ENCODE measurements around the gene THRB.

DNA sequence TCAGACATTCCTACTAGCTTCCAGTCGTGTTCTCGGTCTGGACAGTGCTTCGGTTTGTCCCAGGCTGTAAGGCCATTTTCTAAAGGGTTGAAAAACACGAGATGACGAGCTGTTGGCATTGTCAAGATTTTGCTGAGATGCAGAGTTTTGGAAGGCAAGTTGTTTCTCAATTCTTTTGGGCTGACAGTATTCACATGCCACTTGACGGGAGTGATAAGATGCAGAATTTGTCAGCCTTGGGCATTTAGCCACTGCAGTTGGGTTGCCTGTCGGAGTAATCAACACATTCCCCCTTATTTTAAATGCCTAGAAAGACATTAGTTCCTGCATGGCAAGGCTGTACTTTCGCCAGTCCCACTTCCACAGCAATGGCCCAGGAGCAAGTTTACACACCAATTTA, 304.4 kb downstream of the THRB start:
- TF ChIP-seq, protein P1, sequence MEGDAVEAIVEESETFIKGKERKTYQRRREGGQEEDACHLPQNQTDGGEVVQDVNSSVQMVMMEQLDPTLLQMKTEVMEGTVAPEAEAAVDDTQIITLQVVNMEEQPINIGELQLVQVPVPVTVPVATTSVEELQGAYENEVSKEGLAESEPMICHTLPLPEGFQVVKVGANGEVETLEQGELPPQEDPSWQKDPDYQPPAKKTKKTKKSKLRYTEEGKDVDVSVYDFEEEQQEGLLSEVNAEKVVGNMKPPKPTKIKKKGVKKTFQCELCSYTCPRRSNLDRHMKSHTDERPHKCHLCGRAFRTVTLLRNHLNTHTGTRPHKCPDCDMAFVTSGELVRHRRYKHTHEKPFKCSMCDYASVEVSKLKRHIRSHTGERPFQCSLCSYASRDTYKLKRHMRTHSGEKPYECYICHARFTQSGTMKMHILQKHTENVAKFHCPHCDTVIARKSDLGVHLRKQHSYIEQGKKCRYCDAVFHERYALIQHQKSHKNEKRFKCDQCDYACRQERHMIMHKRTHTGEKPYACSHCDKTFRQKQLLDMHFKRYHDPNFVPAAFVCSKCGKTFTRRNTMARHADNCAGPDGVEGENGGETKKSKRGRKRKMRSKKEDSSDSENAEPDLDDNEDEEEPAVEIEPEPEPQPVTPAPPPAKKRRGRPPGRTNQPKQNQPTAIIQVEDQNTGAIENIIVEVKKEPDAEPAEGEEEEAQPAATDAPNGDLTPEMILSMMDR (IDR thresholded peaks at IDR 0.05 in 8 of 11, conservative IDR thresholded peaks at IDR 0.05 in 3 of 11): no peak
- no peak for TF ChIP-seq POLR2AphosphoS5 (IDR thresholded peaks at IDR 0.05)
